ACHN (cell line): Measurements from ENCODE around the gene KDSR.
"Not testable (repeated sequence)": the region's sequence is repeated elsewhere in the genome, so short reads cannot be mapped to it uniquely, and the experiment has no call there.

ENCODE experiments used
- DNase-seq: peaks from one replicate; pipeline ENCODE4 v3.0.0-alpha.2; 2015
- in situ Hi-C: cut with HindIII; loops from 2 replicates; pipeline ENCODE4 v1.10.0; 2017; ENCODE audit warnings: low sequenced_read_pairs, low pct_ligation_motif_present, low pct_unique_long_range_greater_than_20kb

The KDSR gene

DNA sequence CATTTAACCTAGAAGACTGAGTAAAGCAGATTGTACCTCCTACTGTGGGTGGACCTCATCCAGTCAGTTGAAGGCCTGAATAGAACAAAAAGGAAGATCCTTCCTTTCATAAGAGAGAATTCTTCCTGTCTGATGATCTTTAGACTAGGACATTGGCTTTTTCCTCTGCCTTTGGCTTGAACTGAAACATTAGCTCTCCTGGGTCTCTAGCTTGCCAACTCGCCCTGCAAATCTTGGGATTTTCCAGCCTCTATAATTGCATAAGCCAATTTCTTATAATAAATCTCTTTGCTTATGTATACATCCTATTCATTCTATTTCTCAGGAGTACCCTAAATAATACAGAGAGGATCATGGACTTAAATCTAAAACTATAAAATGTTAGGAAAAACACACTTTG, 6.2 kb upstream of the KDSR start:
- DNase-seq: no peak
- in situ Hi-C loops: no loop called here

DNA sequence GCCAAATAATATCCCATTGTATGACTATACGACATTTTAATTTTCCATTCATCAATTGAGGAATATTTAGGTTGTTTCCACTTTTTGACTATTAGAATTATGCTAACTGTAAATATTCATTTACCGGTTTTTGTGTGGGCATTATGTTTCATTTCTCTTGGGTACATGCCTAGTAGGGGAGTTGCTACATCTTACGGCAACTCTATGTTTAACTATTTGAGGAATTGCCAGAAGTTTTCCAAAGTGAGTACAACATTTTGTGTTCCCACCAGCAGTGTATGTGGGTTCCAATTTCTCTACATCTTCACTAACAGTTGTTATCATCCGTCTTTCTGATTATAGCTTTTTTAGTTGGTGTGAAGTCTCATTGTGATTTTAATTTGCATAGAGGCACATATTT, 1.6 kb upstream of the KDSR start:
- no peak for DNase-seq
- in situ Hi-C loops: no loop called here

DNA sequence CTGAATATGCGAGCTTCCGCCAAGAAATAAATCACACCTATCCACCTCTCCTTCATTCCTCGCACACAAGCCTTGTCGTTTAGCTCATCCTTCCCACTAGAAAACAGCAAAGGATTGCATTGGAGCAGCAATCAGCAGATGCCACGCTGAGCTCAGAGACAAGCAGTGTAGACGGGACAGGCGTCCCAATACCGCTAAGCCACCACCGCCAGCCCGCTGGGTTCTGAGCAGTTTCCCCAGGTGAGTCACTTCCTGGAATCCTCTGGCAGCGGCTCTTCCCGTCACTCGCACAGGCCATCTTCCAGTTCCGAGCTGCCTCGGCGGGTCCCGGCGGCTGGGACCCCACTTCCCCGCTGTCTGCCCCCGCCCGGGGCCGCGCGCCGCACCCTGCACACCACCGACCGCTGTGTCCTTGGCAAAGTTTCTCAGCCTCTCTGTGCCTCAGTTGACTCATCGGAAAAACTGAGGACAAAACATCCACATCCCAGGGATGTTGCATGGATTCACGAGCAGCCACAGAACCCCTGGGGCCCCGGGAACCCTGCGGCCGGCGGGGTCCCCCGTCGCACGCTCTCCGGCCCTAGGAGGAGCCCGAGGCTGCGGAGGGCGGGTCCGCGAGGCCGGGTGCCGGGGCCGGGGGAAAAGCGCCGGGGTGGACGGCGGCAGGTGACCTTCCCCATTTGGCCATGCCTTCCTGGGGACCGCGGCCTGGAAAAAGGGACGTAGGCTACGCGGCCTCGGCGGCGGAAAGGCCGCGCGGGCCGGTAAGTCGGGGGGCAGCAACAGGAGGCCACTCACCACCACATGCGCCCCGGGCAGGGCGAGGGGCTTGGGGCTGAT, 573 bp downstream of the KDSR start:
- peak; percentile 74 for DNase-seq
- in situ Hi-C loops: no loop called here

DNA sequence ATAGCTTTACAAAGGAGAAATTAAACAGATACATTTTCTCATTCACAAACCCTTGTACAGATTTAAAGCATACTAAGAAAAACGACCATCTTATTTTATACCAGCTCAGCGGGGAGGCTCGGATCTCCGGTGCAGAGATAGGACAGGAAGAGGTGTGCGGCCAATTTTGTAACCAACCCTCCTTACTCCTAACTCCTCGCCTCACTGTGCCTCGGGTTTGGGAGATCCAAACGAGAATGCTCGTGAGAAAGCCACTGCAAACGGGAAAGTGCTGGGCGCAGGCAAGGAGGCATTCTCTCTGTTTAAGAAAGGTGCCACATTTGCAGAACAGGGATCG, 1.2 kb downstream of the KDSR start:
- DNase-seq: peak; percentile 15
- in situ Hi-C loops: no loop called here

DNA sequence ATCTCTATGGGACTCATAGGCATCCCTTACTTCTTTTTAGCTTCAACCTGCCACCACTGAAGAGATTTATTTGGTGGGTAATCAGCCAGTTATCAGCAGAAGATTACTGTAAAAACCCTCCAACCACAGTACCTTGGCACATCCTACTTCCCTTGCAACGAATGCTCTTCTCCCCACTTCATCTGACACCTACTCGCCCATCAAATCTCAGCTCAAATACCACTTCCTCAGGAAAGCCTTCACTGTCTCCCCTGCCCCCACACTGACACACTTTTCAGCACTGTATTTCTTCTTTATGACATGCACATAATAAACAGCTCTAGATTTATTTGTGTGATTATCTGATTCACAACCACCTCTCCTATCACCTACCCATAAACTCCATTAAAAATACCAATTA, 3.1 kb downstream of the KDSR start:
- DNase-seq: no peak
- in situ Hi-C loops: no loop called here

DNA sequence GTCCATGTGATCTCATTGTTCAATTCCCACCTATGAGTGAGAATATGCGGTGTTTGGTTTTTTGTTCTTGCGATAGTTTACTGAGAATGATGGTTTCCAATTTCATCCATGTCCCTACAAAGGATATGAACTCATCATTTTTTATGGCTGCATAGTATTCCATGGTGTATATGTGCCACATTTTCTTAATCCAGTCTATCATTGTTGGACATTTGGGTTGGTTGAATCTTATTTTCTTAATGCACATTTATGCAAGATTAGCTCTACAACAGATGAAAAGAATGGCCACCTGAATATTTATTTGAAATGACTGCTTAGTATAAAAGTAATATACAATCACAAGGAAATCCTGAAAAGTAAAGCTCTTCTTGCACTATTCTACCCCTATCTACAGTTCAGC, 3.6 kb downstream of the KDSR start:
- in situ Hi-C loops, DNase-seq: not testable (repeated sequence)

DNA sequence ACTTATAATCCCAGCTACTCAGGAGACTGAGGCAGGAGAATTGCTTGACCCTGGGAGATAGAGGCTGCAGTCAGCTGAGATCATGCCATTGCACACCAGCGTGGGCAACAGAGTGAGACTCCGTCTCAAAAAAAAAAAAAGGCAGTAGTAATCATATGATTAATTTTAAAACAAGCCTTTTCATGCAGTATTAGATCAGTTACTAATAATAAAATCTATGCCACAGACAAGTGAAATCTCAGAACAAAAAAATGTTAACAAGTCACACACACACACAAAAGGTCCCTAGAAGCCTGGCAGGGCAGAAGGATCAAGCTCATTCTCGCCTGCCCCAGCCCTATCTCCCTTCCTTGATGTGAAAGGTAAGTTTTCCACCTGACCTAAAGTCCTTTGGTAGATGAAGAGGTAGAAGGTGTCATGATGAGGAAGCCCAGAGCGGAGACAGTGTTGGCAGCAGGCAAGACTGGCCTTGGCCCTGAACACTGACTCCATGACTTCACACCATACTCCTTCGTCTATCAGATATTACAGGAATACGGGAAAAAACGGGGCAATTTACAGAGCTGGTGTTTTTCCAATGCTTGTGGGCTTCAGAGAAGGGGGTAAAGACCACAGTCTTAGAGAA, 10.6 kb downstream of the KDSR start:
- in situ Hi-C loops: no loop called here
- no peak for DNase-seq

DNA sequence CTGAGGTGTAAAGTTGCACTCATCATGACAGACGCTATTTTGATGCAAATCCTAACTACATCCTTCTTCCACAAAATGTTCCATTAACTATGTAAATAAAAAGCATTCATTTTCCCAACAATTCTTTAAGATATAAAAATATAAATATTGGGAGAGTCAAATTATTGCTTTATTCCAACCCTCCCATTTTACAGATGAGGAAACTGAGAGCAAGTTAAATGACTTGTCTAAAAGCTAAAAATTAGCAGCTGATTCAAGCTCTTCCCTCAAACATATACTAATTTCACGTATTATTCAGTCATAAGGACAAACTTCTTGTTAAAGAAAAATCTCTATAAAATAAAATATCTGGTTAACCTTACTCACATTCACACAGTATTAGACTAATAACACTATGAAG, 16.8 kb downstream of the KDSR start:
- in situ Hi-C loops: no loop called here
- DNase-seq: no peak

DNA sequence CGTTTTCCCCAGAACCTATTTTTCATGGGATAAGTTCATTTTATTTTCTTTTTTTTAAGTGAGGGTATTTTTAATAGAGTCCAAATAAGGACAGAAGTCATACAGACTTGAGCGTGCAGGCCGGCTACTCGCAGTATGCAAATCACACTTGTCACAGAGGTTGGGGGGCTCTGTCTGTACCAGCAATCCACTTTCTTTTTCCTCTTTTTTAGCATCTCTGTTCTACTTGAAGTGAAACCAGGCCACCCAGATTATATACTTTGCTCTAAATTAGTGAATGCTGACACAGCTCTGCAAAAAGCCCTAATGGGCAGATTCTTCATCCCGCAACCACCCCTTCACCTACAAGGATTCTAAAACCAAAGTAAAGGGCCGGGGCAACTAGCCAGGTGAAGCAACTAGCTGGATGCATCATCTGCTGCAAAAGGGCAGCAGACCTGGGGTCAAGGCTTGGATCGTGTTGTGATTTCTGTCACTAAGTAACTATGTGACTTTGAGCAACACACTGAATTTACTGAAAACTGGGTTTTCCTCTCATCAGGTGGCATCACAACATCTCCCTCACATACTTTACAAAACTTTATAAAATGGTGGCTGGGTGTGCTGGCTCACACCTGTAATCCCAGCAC, 18.4 kb downstream of the KDSR start:
- no peak for DNase-seq
- in situ Hi-C loops: loop anchor here (25.0 kb wide), 1 partner anchor 336 kb away; no protein-coding TSS in a partner anchor

DNA sequence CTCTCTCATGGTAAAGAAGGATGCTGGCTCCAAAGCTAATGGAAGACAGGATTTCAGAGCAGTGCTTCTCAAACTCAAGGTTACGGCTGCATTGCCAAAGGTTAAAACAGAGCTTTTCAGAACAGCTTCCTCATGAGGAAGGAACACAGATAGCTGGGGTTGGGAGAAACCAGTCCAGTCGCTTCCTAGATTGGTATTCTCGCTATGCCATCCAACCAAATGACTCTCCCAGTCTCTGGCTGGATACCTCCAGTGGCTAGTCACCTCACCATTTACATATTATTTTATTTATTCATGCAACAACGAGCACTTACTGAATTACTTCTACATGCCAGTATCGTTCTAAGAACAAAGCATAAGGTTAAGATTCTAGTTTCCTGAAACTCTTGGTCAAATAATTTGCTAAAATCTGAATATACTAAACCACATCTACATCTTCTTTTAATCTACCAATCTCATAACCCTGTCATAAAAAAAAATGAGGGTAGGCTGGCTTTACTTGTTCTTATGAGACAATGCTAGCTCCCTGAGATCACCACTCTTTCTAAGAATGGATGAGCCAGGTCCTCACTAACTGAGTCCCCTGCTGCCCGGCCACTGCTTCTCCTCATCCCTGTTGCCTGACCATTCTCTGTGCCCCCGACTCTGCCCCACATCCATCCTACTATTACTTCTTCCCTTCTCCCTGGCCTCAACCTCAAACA, 20.4 kb downstream of the KDSR start:
- in situ Hi-C loops: loop anchor here (25.0 kb wide), 1 partner anchor 334 kb away; no protein-coding TSS in a partner anchor
- DNase-seq: no peak

DNA sequence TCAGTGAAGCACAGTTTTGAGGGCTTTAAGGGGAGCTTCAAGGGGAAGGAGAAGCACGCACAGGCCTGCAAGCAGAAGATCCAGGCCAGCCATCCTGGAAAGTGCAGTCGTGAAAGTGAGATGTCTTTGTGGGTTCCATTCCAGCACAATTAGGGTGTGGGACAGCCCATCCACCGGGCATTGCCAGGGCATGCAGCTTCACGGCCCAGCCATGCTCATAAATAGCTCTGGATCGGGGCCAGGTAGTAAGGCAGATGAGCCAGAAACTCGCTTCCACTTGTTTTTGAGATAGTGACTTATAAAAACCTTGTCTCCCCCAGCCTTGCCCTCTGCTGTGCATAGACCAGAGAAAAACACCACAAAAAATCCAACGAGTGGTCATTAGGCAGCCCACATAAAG, 21.0 kb downstream of the KDSR start:
- in situ Hi-C loops: loop anchor here (25.0 kb wide), 1 partner anchor 334 kb away; no protein-coding TSS in a partner anchor
- no peak for DNase-seq

DNA sequence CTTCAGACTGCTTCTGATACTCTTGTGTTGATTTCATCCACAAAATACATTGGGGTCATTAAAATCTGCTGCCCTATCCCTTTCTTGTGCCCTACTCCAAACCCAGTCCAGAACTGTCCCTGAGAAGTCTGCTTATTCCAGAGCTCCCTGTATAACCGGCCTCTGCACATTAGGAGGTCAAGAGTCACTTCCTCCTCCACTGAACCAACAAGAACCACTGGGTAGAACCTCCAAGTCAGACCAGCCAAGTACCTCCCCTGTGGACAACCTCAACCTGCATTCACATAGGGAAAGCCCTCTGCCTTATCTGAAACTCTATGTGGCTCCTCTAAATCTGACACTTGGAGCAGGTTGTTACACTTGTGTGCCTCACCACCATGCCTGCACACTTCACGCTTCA, 22.1 kb downstream of the KDSR start:
- DNase-seq: no peak
- in situ Hi-C loops: loop anchor here (25.0 kb wide), 1 partner anchor 333 kb away; no protein-coding TSS in a partner anchor

DNA sequence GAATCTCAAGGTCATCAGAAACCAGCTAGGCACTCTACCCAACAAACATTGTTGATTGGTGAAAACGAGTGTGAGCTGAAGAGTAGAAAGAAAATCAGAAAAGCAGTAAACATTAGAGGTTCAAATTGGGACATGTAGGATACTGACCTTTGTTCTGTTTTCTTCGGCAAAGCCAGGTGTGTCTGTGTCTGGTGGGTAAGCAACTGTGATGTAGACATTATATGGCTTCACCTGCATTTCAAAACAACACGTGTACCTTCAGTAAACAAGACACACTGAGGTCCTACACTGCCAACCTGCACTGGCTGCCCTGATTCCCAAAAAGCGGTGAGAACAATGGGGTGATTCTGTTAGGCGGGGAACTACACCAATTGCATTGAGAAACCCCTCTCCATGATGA, 22.7 kb downstream of the KDSR start:
- no peak for DNase-seq

DNA sequence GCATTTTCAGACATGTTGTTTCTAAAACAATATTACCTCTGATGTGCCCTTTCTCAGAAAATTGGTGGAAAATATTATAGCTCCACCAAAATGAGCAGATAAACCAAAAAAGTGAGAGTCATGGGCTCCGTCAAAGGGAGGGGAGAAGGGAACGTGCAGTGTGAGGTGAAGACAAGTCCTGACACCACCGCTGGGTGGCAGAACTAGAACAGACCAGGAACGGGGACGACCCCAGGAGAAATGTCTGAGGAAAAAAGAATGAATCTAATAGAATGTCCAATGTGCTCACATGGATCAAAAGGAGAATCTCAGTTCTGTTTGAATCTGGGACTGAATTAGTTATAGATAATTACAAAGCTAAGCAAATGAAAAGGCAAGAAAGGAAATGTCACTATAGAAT, 24.8 kb downstream of the KDSR start:
- in situ Hi-C loops: loop anchor here (25.0 kb wide), 1 partner anchor 330 kb away; no protein-coding TSS in a partner anchor
- DNase-seq: peak; percentile 32

More for the DNA sequence above, 22.7 kb downstream of the KDSR start:
- in situ Hi-C loops: loop anchor here (25.0 kb wide), 1 partner anchor 332 kb away; no protein-coding TSS in a partner anchor

DNA sequence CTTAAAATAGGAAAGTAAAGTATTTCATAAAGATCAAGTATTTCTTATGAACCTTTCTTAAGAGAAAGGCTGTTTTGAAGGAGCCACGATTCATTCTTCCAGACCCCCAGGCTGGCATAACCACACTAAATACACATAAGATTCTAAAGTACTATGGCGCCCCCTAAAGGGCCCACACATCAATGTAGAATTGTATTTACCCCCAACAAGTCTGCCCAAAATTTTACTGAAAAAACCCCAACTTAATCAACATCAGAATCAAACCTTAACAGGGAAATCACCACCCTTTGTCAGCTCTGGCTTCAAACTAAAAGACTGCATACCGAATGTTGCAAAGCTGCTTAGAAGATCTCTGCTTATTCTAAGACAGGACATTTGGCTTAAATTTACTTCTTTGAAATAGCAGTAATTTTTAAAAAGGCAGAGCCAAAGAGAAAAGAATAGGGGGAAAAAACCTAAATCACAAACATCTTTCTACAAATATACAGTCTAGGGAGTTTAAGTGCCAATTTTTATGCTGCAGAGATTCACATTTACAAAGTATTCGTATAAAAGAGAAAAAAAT, 27.0 kb downstream of the KDSR start:
- peak; percentile 48 for DNase-seq

DNA sequence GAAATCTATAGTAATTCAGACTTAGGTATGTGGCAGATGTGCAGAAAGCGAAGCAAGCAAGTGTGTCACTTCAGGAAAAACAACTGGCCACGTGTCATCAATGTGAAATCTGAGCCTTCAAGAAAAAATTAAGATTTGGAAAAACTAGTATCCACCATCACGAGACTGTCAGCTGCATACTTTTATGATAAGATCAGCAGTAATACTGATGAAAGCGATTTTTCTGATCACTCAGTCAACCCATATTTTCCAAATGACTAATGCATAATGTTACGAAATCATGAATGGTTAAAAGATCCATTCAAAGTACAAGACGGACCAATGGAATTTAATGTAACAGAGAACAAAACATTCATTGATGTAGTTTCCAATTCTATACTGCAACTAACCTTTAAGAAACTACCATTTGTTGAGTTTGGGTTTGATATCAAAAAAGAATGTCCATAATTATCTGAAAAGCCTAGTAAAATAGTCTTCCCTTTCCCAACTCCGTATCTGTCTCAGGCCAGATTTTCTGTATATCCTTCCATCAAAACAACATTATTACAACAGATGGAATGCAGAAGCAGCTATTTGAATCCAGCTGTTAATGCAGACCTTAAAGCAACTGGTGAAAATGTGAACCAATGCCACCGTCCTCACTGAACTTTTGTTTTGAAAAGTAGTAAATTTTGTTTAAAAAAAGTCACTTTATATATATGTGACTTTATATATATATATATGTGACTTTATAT, 30.5 kb downstream of the KDSR start:
- DNase-seq: peak; percentile 73
- in situ Hi-C loops: loop anchor here (25.0 kb wide), 1 partner anchor 324 kb away; no protein-coding TSS in a partner anchor

More for the DNA sequence above, 27.0 kb downstream of the KDSR start:
- in situ Hi-C loops: loop anchor here (25.0 kb wide), 1 partner anchor 328 kb away; no protein-coding TSS in a partner anchor

DNA sequence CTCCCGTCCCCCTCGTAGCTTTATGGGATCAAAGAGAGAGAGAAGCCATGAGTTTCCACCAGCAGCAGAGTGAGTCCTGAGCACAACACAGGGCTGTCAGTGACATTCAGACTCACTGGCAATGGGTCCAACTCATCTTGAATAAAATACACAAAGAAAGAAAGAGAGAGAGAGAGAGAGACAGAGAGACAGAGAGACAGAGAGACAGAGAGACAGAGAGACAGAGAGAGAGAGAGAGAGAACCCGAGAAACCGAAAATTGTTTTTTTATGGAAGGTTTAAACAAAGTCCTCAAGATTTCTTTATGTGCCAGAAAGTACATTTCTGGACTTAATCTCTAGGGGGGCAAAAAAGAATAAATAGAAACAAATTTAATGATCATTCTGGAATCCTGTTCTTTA, 35.9 kb downstream of the KDSR start:
- DNase-seq: no peak
- in situ Hi-C loops: loop anchor here (25.0 kb wide), 1 partner anchor 319 kb away; no protein-coding TSS in a partner anchor
